Activated CD8-positive, alpha-beta T cell treated with anti-CD3 and anti-CD28 coated beads, Interleukin-2, amount 10 ng/mL, durations not matched to agents 7 days and 5 days (primary cell): Measurements from ENCODE around the gene ARMS2. TPM values are rescaled to one million over a fixed set of nuclear protein-coding genes. Genes with fewer than 3 reads are reported as not detected.
A peak's percentile ranks its signal among the peaks of the same experiment; 100 is the strongest.

Source experiments
- ATAC-seq: fragments of 150-1000 bp; cut with Tn5 transposase; one replicate; pipeline ENCODE4 v1.10.0; 2021; ENCODE audit warnings: moderate library complexity
- CTCF ChIA-PET: fragments of 350-600 bp; sonication (Branson Sonifier 250); formaldehyde crosslinking; loops from one replicate; lab custom pipeline; 2021; ENCODE audit warnings: antibody characterized with exemption; lab: Charles Lee
- POLR2A ChIA-PET: fragments of 350-600 bp; sonication (Branson Sonifier 250); formaldehyde crosslinking; loops from one replicate; lab custom pipeline; 2021; ENCODE audit warnings: antibody characterized with exemption; lab: Charles Lee
- DNase-seq: peaks from one replicate; pipeline ENCODE4 v3.0.0-alpha.2; 2020
- H3K27ac Mint-ChIP-seq: one replicate; pipeline ENCODE4 v1.8.0; 2021; ENCODE audit warnings: mild to moderate bottlenecking, mixed read lengths
- H3K27me3 Mint-ChIP-seq: one replicate; pipeline ENCODE4 v1.8.0; 2021; ENCODE audit warnings: low read depth, mixed read lengths
- H3K36me3 Mint-ChIP-seq: one replicate; pipeline ENCODE4 v1.8.0; 2021; ENCODE audit warnings: low read depth, mixed read lengths
- H3K4me1 Mint-ChIP-seq: one replicate; pipeline ENCODE4 v1.8.0; 2021; ENCODE audit warnings: low read depth, mixed read lengths
- H3K4me3 Mint-ChIP-seq: one replicate; pipeline ENCODE4 v1.8.0; 2021; ENCODE audit warnings: mild to moderate bottlenecking, mixed read lengths
- H3K9me3 Mint-ChIP-seq: one replicate; pipeline ENCODE4 v1.8.0; 2022; ENCODE audit warnings: mixed read lengths; ENCODE audit not compliant: insufficient read depth
- total RNA-seq, 2 experiments: library from RNA; stranded (reverse); gene quantifications; one replicate each; pipeline ENCODE4 v1.2.3, GENCODE V29; 2021

The ARMS2 gene
- total RNA-seq, 2 experiments from 2014 or later = not detected

GRCh38 chr10:122426829-122427228, 27.6 kb upstream of the ARMS2 start:
- ChIA-PET CTCF (no interaction called here), POLR2A (no interaction called here)
- no peak for DNase-seq

GRCh38 chr10:122427280-122427679, 27.2 kb upstream of the ARMS2 start:
- DNase-seq (no peak), ATAC-seq (no peak)
- ChIA-PET POLR2A (no interaction called here), CTCF (interaction anchor here (1.4 kb wide), 1 partner anchor 84 kb away, joined by 3 read pairs; no protein-coding TSS in a partner anchor)
- peaks cover 12% of the 10 kb centered on the region for H3K36me3 Mint-ChIP-seq
- peaks cover 18% of the 10 kb centered on the region for H3K4me1 Mint-ChIP-seq
- H3K27me3 Mint-ChIP-seq = no peaks in the 10 kb centered on the region
- H3K9me3 Mint-ChIP-seq = no peaks in the 10 kb centered on the region
- no peak overlapping the region for H3K4me3 Mint-ChIP-seq
- peak overlapping the region; percentile 39 for H3K27ac Mint-ChIP-seq

More at GRCh38 chr10:122426829-122427228, 27.6 kb upstream of the ARMS2 start:
- no peaks in the 10 kb centered on the region for H3K9me3 Mint-ChIP-seq
- peaks cover 23% of the 10 kb centered on the region for H3K4me1 Mint-ChIP-seq
- H3K4me3 Mint-ChIP-seq = no peak overlapping the region
- no peak for ATAC-seq
- peak overlapping the region; percentile 39 for H3K27ac Mint-ChIP-seq
- peaks cover 13% of the 10 kb centered on the region for H3K36me3 Mint-ChIP-seq
- no peaks in the 10 kb centered on the region for H3K27me3 Mint-ChIP-seq

GRCh38 chr10:122435212-122435827, 19.1 kb upstream of the ARMS2 start:
- Mint-ChIP-seq H3K27ac (no peak overlapping the region), H3K36me3 (no peaks in the 10 kb centered on the region), H3K4me3 (no peak overlapping the region), H3K4me1 (no peaks in the 10 kb centered on the region), H3K9me3 (no peaks in the 10 kb centered on the region), H3K27me3 (peaks cover 4% of the 10 kb centered on the region)
- no peak for DNase-seq
- CTCF ChIA-PET = interaction anchor here (0.6 to 4.3 kb wide), 38 partner anchors 11 to 167 kb away, joined by 3 to 78 read pairs (median 4); partner anchors contain the start of genes BTBD16 and PLEKHA1
- ATAC-seq = peak; percentile 55
- POLR2A ChIA-PET = no interaction called here

GRCh38 chr10:122441961-122442360, 12.5 kb upstream of the ARMS2 start:
- DNase-seq (no peak), ATAC-seq (no peak)
- no peak overlapping the region for H3K4me3 Mint-ChIP-seq
- CTCF ChIA-PET = interaction anchor here (0.8 to 1.2 kb wide), 3 partner anchors 55 to 147 kb away, joined by 3 read pairs; no protein-coding TSS in a partner anchor
- POLR2A ChIA-PET = interaction anchor here (0.6 kb wide), 1 partner anchor 19 kb away, joined by 3 read pairs; no protein-coding TSS in a partner anchor
- no peak overlapping the region for H3K27ac Mint-ChIP-seq
- H3K27me3 Mint-ChIP-seq = peaks cover 11% of the 10 kb centered on the region
- H3K4me1 Mint-ChIP-seq = no peaks in the 10 kb centered on the region
- H3K36me3 Mint-ChIP-seq = no peaks in the 10 kb centered on the region
- no peaks in the 10 kb centered on the region for H3K9me3 Mint-ChIP-seq

GRCh38 chr10:122445469-122445868, 9.0 kb upstream of the ARMS2 start:
- Mint-ChIP-seq H3K36me3 (no peaks in the 10 kb centered on the region), H3K27me3 (peaks cover 19% of the 10 kb centered on the region), H3K4me1 (no peaks in the 10 kb centered on the region), H3K9me3 (no peaks in the 10 kb centered on the region), H3K4me3 (no peak overlapping the region), H3K27ac (no peak overlapping the region)
- DNase-seq (no peak), ATAC-seq (no peak)
- ChIA-PET CTCF (no interaction called here), POLR2A (no interaction called here)

GRCh38 chr10:122445904-122446303, 8.5 kb upstream of the ARMS2 start:
- Mint-ChIP-seq H3K36me3 (no peaks in the 10 kb centered on the region), H3K4me1 (no peaks in the 10 kb centered on the region), H3K4me3 (no peak overlapping the region), H3K27ac (no peak overlapping the region), H3K9me3 (no peaks in the 10 kb centered on the region), H3K27me3 (peaks cover 22% of the 10 kb centered on the region)
- CTCF ChIA-PET = no interaction called here
- no peak for DNase-seq
- ATAC-seq = no peak
- POLR2A ChIA-PET = no interaction called here

- ATAC-seq (no peak), DNase-seq (no peak)
- Mint-ChIP-seq H3K4me3 (no peak overlapping the region), H3K27ac (no peak overlapping the region), H3K27me3 (peaks cover 22% of the 10 kb centered on the region), H3K36me3 (no peaks in the 10 kb centered on the region), H3K9me3 (no peaks in the 10 kb centered on the region), H3K4me1 (no peaks in the 10 kb centered on the region)
- CTCF ChIA-PET = interaction anchor here (1.0 kb wide), 1 partner anchor 12 kb away, joined by 3 read pairs; no protein-coding TSS in a partner anchor
- POLR2A ChIA-PET = no interaction called here
These were observed 7.6 kb upstream of the ARMS2 start for GRCh38 chr10:122446668-122447423.

GRCh38 chr10:122448600-122448999, 5.9 kb upstream of the ARMS2 start:
- Mint-ChIP-seq H3K4me1 (no peaks in the 10 kb centered on the region), H3K27me3 (peaks cover 22% of the 10 kb centered on the region), H3K27ac (no peak overlapping the region), H3K9me3 (no peaks in the 10 kb centered on the region), H3K36me3 (no peaks in the 10 kb centered on the region), H3K4me3 (no peak overlapping the region)
- ATAC-seq (no peak), DNase-seq (no peak)
- POLR2A ChIA-PET = no interaction called here
- CTCF ChIA-PET = interaction anchor here (0.6 to 1.1 kb wide), 2 partner anchors 117 to 150 kb away, joined by 3 to 5 read pairs; no protein-coding TSS in a partner anchor

- Mint-ChIP-seq H3K36me3 (no peaks in the 10 kb centered on the region), H3K9me3 (no peaks in the 10 kb centered on the region), H3K4me3 (no peak overlapping the region), H3K27ac (no peak overlapping the region), H3K4me1 (no peaks in the 10 kb centered on the region), H3K27me3 (peaks cover 22% of the 10 kb centered on the region)
- ChIA-PET CTCF (no interaction called here), POLR2A (no interaction called here)
- DNase-seq = no peak
- ATAC-seq = no peak
These were observed 5.3 kb upstream of the ARMS2 start for GRCh38 chr10:122449153-122449552.

GRCh38 chr10:122450353-122450990, 4.0 kb upstream of the ARMS2 start:
- H3K36me3 Mint-ChIP-seq = no peaks in the 10 kb centered on the region
- no peaks in the 10 kb centered on the region for H3K4me1 Mint-ChIP-seq
- H3K4me3 Mint-ChIP-seq = no peak overlapping the region
- no peak overlapping the region for H3K27ac Mint-ChIP-seq
- ChIA-PET POLR2A (no interaction called here), CTCF (interaction anchor here (2.2 kb wide), 1 partner anchor 116 kb away, joined by 6 read pairs; no protein-coding TSS in a partner anchor)
- no peaks in the 10 kb centered on the region for H3K9me3 Mint-ChIP-seq
- ATAC-seq (no peak), DNase-seq (no peak)
- H3K27me3 Mint-ChIP-seq = peaks cover 17% of the 10 kb centered on the region

GRCh38 chr10:122454071-122454470, 382 bp upstream of the ARMS2 start:
- Mint-ChIP-seq H3K27me3 (peaks cover 27% of the 10 kb centered on the region), H3K36me3 (no peaks in the 10 kb centered on the region), H3K9me3 (no peaks in the 10 kb centered on the region), H3K4me3 (no peak overlapping the region), H3K27ac (no peak overlapping the region), H3K4me1 (no peaks in the 10 kb centered on the region)
- ATAC-seq = no peak
- no peak for DNase-seq
- ChIA-PET POLR2A (no interaction called here), CTCF (no interaction called here)
